Measurements from ENCODE around the gene OPRL1.
"Not testable (repeated sequence)": the region's sequence is repeated elsewhere in the genome, so short reads cannot be mapped to it uniquely, and the experiment has no call there.

OPRL1 gene

DNA sequence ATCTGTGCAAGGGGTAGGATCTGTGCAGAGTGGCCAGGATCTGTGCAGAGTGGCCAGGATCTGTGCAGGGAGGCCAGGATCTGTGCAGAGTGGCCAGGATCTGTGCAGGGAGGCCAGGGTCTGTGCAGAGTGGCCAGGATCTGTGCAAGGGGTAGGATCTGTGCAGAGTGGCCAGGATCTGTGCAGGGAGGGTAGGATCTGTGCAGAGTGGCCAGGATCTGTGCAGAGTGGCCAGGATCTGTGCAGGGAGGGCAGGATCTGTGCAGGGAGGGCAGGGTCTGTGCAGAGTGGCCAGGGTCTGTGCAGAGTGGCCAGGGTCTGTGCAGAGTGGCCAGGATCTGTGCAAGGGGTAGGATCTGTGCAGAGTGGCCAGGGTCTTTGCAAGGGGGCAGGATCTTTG is 8.7 kb downstream of the OPRL1 start:
- DNase-seq: not testable (repeated sequence)

DNA sequence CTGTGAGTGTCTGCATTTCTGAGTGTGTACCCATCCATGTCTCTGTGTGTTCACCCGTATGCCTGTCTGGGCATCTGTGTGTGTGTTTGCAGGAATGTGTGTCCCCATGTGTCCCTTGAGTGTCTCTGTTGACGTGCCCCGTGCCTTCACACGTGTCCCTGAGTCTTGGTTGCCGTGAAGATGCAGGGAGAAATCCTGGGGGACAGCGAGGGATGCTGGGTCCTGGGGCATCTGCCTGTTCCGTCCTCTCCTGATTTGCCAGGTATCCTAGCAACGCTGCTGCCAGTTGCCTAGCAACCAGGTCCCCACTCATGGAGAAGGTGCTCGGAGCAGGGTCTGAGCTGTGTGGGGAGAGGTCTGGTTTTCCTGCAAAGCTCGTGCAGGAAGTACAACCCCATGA is 10.3 kb downstream of the OPRL1 start:
- no peak for DNase-seq

DNA sequence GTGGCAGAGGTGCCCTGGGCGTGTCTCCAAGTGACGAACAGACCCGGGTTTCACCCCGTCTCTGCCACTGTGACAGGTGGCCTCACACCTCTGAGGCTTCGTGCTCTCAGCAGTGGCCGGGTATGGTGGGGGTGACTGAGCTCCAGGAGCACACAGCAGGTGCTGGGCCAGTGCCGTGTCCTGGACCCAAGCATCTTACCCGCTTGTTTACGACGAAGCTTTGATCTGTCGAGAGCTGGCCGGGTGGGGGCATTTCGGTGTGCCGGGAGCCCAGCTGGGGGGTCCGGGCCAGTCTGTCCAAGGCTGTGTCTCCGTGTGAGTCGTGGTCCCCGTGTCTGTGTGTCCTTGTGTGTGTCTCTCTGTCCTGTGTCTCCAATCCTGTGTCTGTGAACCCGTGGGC is 11.5 kb downstream of the OPRL1 start:
- no peak for DNase-seq

DNA sequence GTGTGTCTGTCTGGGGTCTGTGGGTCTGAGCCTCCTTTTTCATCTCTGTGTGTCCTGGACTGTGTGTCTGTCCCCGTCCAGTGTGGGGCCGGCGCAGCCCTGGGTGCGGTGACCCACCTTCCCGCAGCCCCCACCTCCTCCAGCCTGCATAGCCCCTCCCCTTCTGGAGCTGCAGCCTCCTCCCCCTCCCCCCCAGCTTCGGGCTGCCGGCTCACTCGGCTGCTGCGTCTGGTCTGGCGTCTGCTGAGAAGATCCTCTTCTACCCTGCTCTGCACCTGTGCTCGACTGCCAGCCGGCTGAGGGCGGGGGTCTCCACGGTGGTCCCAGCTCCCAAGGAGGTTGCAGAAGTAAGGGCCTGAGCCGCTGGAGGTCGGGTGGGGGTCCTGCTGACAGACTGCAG is 11.9 kb downstream of the OPRL1 start:
- no peak for DNase-seq

DNA sequence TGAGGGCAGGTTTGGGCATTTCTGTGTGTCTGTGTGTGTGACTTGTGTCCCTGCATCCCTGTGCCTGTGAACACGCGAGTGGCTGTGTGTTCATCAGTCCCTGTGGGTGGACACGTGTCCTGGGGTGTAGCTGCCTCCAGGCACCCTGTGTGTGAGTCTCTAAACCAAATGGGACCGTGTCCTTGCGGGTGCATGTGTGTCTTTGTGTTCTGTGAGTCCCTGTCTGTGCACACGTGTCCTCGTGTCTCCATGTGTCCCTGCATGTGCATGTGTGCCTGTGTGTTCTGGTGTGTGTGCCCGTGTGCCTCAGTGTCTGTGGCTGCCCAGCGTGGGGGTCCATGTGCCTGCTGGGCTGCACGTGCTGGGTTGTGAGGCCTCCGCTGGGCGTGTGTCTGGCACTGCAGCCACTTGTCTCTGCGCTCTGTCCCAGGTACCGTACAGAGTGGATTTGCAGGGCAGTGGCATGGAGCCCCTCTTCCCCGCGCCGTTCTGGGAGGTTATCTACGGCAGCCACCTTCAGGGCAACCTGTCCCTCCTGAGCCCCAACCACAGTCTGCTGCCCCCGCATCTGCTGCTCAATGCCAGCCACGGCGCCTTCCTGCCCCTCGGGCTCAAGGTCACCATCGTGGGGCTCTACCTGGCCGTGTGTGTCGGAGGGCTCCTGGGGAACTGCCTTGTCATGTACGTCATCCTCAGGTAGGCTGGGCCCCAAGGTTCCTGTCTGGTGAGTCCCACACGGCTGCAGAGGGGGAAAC is 12.6 kb downstream of the OPRL1 start:
- DNase-seq: no peak

DNA sequence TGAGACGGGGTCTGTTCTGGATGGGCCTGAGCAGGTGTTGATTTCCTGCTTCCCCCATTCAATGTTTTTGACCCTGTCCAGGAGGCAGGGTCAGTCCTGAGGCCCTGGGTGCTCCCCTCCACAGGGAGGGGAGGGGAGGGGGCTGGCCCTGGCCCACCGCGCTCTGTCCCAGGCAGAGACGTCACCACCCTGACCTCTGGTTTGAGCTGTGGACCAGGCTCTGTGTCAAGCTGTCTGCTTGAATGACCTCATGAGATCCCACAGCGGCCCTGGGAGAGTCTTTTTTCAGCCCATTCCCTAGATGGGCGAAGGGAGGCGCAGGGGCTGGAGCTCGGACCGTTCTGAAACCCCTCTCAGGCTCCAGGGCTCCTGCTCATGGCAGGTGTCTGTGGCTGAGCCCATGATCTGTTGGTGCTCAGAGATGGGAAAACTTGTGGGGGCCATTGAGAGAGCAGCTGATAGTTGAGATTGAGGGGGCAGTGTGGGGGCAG is 13.2 kb downstream of the OPRL1 start:
- no peak for DNase-seq

DNA sequence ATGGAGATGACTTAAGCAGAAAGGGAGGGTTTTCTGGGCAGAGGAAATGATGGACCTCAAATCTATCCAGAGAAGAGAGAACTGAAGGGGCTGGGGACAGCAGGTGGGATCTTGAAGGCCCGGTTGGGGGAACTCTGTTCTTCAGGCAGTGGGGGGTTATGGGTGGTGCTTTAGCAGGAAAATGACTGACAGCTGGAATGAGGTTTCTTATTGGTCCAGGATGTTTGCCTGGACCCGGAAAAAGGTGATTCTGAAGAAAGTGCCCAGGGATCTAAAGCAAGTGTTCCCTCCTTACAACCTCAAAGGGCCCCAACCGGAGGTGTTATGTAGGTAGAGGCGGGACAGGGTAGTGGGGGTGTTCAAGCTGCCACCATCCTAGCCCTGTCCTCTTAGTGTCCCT is 15.6 kb downstream of the OPRL1 start:
- no peak for DNase-seq

DNA sequence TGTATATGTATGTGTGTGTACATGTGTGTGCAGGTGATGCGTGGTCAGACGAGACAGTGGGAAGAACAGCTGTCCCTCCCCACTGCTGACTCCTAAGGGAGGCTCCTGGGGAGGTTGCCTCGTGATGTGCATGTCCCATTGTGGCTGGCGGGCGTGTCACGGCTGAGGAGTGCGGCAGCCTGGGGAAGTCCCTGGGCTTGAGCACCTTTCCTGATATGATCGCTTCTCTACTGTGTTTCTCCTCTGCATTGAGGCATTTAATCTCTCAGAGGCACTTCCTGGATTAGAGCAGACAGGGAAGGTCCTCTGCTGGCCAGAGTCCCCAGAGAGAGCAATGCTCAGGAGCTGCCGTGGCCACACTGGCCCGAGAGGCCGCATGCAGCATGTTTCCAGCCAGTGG is 16.0 kb downstream of the OPRL1 start:
- no peak for DNase-seq

DNA sequence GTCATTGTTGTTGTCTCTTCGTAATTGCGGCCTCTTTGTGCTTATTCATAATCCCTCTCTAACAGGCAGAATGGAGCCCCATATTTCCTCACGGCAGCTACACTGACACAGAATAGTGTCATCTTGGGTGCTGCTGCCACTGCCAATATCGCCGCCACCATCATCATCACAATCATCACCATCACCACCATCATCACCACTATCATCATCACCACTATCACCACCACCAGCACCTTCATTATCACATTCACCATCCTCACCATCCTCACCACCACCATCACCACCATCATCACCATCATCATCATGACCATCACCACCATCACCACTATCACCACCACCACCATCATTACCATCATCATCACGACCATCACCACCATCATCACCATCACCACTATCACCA is 16.7 kb downstream of the OPRL1 start:
- no peak for DNase-seq

DNA sequence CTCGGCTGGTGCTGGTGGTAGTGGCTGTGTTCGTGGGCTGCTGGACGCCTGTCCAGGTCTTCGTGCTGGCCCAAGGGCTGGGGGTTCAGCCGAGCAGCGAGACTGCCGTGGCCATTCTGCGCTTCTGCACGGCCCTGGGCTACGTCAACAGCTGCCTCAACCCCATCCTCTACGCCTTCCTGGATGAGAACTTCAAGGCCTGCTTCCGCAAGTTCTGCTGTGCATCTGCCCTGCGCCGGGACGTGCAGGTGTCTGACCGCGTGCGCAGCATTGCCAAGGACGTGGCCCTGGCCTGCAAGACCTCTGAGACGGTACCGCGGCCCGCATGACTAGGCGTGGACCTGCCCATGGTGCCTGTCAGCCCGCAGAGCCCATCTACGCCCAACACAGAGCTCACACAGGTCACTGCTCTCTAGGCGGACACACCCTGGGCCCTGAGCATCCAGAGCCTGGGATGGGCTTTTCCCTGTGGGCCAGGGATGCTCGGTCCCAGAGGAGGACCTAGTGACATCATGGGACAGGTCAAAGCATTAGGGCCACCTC is 18.7 kb downstream of the OPRL1 start:
- no peak for DNase-seq

DNA sequence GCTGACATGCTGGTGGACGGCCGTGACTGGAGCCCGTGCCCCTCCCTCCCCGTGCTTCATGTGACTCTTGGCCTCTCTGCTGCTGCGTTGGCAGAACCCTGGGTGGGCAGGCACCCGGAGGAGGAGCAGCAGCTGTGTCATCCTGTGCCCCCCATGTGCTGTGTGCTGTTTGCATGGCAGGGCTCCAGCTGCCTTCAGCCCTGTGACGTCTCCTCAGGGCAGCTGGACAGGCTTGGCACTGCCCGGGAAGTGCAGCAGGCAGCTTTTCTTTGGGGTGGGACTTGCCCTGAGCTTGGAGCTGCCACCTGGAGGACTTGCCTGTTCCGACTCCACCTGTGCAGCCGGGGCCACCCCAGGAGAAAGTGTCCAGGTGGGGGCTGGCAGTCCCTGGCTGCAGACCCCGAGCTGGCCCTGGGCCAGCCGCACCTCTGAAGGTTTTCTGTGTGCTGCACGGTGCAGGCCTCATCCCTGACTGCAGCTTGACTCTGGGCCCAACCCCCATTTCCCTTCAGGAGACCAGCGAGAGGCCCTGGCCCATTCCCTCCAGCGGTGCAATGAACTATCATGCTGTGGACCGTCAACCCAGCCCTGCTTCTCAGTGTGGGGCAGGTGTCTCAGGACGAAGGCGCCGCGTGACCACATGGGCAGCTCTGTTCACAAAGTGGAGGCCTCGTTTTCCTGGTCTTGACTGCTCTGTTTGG is 19.4 kb downstream of the OPRL1 start:
- no peak for DNase-seq

DNA sequence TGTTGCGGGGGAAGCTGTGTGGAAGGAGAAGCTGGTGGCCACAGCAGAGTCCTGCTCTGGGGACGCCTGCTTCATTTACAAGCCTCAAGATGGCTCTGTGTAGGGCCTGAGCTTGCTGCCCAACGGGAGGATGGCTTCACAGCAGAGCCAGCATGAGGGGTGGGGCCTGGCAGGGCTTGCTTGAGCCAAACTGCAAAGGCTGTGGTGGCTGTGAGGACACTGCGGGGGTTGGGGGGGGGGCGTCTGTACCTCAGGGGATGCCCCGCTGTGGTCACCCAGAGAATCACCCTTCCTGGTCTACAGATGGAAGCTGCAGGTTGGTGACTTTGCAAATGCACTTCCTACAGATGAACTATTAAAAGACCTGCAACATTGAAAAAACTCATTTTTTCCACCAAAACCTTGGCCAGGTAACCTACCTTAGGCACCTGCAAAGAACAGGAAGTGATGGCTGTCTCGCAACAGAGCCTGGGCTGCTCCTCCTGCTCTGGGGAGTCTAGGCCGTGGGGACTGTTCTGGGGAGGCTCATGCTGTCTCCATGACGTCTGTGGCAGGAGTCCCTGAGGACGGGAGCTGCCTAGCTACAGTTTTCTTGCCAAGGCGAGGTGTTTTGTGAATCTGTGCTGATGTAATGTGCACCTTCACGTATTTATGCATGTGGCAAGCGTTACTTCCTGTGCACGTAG is 20.1 kb downstream of the OPRL1 start:
- no peak for DNase-seq

DNA sequence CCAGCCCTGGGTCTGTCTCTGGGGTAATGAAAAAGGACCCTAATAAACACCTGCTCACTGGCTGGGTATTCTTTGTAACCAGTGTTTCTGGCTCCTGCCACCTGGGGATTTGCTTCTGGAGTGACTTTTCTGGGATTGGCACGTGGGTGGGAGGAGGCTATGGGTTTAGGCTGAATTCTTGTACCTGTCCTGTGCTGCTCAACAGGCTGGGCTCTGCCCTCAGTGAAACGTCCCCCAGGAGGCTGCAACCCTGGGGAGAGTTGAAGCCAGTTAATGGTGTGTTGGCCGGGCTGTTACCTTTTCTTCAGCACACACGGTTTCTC is 20.6 kb downstream of the OPRL1 start:
- DNase-seq: no peak

DNA sequence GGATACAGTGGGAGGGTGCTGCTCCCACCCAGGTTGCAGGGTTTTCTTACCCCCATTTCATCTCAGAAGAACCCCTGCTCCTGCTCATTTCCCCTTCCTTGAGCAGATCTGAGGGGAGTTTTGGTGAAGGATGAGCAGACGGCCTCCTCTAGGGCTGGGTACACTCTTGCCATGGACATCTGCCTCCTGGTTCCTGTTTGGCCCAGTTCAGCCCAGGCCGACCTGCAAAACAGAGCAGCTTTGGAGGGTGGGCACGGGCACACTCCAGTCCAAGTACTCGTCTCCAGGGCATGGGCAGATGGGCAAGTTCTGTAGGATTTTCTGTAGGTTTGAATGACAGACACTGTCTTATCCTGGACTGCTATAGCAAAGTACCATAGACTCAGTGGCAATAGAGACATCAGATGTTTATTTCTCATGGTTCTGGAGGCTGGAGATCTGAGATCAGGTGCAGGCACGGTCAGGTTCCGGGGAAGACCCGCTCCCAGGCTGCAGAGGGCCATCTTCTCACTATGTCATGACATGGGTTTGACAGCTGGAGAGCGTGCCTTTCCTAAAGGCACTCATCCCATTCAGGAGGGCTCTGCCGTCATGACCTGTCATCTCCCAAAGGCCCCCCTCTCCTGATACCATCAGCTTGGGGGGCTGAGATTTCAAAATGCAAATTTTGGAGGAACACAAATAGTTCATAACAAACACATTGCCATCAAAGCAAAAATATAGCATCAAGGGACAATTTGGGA is 21.2 kb downstream of the OPRL1 start:
- no peak for DNase-seq

DNA sequence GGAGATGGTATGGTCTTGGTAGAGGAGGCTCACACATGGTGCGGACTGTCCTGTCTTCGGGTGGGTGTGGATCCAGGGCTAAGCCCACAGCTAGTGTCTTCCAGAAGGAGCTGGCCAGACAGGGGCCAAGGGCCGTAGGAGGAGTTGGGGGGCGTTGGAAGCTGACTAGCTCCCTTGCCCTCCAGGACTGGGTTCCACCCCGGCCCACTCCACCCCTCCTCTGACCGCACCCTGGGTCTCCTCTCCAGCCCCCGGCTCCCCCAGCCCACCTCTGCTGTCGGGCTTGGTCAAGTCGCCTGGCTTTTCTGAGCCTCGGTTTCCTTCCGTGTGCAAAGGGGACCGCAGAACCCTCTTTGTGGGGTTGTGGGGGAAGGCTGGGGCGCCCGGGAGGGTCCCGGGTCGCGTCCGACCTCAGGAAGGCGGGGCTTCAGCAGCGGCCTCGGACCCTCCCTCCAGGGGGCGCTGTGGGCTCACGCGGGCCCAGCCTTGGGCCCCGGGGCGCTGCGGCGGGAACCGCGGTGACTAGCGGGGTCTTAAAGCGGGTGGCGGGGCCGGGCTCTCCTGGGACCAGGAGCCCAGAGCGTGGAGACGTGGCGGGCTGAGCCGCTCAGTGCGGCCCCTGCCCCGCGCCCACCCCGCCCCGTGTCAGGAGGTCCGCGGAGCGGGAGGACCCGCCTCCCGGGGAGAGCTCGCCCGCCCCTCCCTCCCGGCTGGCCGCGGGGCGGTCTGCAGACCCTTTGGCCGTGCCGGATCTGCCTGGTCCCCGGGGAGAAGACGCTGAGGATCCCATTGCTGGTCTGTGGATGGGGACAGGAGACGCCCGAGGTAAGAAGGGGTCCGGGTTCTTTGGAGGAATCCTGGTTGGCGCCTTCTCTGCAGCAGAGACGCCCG is 22.1 kb downstream of the OPRL1 start:
- DNase-seq: no peak

DNA sequence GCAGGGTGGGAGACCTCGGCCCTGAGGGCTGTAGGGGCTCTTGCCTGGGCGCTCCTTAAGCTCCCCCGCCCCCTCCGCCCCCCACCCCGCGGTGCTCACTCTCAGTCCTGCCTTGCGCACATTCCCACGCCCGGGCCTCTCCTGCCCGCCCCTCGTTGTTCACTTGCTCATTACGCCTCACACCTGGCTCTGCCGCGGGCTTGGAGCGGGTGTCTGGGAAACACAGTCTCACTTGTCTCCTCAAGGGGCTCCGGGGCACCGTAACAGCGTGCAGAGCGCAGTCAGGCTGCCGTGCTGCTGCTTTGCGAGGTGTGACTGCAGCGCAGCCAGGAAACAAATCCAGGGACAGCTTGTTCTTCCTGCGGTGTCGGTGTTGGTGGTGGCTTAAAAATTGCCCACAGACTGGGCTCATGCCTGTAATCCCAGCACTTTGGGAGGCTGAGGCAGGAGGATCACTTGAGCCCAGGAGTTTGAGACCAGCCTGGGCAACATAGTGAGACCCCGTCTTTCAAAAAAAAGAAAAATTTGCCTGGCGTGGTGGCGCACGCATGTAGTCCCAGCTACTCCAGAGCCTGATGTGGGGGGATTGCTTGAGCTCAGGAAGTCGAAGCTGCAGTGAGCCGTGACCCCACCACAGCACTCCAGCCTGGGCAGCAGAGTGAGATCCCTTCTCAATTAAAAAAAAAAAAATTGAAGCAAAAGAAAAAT is 22.9 kb downstream of the OPRL1 start:
- DNase-seq: peak; percentile 5

DNA sequence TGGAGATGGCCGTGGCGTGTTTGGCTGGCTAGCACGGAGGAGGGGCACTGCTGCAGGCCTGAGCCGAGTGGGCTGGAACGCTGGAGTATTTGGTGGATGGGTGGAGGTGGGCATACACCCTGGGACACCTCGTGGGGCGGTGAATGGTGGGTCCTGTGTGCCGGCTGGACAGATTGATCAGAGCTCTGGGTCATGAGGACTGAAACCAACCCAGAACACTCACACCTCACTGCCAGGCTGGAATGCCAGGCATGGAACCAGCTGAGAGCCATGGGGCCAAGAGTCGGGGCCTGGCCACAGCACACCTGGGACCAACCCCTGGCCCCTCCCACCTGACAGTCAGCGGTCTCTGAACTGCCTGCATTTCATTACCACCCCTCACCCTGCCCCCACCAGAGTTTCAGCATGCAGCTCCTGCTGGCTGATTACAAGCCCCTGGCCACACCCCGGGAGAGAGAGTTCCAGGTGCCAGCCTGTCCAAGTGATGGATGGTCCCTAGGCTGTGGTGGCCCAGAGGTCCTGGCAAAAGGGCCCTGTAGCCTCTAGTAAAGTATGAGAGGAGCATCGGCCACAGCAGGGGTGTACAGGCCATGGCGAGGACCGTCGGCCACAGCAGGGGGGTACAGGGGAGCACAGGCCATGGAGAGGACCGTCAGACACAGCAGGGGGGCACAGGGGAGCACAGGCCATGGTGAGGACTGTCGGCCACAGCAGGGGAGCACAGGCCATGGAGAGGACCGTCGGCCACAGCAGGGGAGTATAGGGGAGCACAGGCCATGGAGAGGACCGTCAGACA is 24.2 kb downstream of the OPRL1 start:
- DNase-seq: no peak

DNA sequence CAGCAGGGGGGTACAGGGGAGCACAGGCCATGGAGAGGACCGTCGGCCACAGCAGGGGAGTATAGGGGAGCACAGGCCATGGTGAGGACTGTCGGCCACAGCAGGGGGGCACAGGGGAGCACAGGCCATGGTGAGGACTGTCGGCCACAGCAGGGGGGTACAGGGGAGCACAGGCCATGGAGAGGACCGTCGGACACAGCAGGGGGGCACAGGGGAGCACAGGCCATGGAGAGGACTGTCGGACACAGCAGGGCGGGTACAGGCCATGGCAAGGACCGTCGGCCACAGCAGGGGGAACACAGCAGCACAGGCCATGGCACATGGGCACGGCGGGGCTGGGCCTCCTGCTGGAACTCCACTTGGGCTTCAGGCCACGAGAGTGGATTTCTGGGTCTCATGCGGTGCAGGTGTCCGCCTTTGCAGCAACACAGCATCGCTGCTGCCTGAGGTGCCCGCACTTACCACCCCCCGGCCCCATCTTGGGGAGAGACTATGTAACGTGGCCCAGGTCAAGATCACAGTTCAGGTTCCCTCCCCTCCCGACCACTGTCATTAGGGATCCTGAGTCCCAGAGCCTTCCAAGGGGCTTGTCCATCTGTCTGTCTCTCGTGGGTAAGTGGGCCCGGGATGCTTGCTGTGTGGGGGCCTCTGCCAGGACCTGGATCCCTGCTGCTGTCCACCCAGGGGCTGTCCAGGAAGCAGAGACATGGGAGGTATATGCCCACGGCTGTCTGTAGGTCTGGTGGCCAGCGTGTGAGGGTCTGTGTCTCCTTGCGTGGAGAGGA is 25.0 kb downstream of the OPRL1 start:
- DNase-seq: no peak

DNA sequence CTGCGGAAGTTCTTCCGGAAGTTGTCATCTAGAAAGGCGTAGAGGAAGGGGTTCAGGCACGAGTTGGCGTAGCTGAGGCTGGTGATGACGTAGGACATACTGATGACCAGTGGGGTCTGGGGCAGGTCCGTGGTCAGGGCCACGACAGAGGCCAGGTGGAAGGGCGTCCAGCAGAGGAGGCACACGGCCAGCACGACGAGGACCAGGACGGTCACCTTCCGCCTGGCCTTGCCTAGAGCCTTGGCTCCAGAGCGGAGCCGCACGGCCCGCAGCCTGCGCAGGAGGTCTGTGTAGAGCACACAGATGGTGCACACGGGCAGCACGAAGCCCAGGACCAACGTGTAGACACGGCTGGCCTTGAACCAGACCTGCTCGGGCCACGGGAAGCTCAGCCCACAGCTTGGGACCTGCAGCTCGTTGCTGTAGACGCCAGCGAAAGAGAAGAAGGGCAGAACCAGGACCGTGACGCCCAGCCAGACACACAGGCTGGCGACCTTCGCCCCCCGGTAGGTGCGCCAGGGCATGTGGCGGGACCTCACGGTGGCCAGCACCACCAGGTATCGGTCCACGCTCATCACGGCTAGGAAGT is 26.1 kb downstream of the OPRL1 start:
- DNase-seq: no peak
